ENCODE results near the gene ADGRG1. TPM values are rescaled to one million over a fixed set of nuclear protein-coding genes. Genes with fewer than 3 reads are reported as not detected.
A peak's percentile ranks its signal among the peaks of the same experiment; 100 is the strongest.

The ADGRG1 gene
- polyA plus RNA-seq, 4 donors, result 4.1 to 158 (median 26.0) TPM

DNA sequence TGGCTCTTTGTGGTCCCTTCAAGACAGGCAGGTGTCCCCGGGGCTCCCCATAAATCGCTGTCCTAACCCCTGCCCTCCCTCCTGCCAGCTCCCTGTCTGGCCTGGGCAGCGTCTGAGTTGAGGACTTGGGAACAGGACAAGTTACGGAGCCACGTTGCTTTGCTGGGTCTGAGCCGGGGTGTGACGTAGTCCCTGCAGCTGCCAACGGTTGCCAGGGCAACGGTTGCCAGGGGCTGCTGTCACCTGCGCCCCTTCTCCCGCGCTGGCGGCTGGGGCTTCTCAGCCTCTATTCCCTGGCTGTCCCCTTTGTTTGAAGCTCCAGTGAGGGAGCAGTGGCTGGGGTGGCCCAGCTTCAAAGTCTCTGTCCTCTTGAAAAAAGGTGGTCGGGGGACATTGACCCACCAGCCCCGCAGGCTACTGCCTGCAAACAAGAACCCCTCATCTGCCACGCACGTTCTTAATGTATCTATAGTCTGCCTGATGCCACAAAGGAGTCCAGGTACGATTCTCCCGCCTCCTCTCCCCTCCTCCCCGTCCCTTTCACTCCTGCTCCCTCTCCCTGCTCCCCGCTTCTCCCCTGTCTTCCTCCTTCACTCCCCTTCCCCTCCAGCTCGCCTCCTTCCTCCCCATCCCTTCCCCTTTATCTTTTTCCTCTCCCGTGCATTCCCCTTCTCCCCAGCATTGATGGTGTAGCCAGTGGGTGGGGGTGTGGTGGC, 10.9 kb downstream of the ADGRG1 start:
- H3K27ac ChIP-seq (ENCODE audit: low read depth in 1 of 3, low read length in 2 of 3), result no peak overlapping the region
- H3K36me3 ChIP-seq (ENCODE audit: control insufficient read depth in 3 of 3, insufficient read depth in 2 of 3, low read depth in 1 of 3, low read length in 3 of 3), result peaks cover 0 to 72% (median 0%) of the 10 kb centered on the region in 3 donors
- 39 to 48% (median 43%) methylated on average over 22 to 23 of the region's 23 CpGs for WGBS, 3 donors
- FAIRE-seq (no peak), DNase-seq (peak in 1 of 2 donors; percentile 54)
- H3K4me1 ChIP-seq (ENCODE audit: control insufficient read depth in 3 of 3, insufficient read depth in 2 of 3, low read depth in 1 of 3, low read length in 2 of 3), result peaks cover 4 to 57% (median 8%) of the 10 kb centered on the region in 3 donors
- H3K27me3 ChIP-seq (ENCODE audit: control insufficient read depth in 3 of 3, insufficient read depth in 3 of 3, low read length in 3 of 3), result no peaks in the 10 kb centered on the region
- no peaks in the 10 kb centered on the region for H3K9me3 ChIP-seq (ENCODE audit: control insufficient read depth in 2 of 2, insufficient read depth in 1 of 2, low read depth in 1 of 2, low read length in 1 of 2)
- H3K4me3 ChIP-seq (ENCODE audit: low read depth in 1 of 3, low read length in 3 of 3), result no peak overlapping the region

DNA sequence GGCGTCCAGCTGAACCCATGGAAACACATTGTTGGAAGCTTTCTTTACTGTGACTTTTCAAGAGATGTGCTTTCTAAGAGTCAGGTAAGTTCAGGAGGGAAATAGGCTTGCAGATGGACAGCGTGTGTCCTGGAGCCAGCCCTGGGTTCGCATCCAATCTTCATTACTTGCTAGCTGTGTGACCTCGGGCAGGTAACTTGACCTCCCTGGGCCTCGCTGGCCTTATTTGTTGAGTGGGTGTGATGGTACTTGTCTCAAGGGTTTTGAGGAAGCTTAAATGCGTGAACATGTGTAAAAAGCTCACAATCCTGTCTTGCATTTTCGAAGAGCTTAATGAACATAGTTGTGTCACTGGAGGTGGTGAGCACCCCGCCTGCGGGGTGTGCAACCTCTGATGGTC, 11.8 kb downstream of the ADGRG1 start:
- Histone ChIP-seq H3K4me1 (ENCODE audit: control insufficient read depth in 3 of 3, insufficient read depth in 2 of 3, low read depth in 1 of 3, low read length in 2 of 3) (peaks cover 2 to 49% (median 4%) of the 10 kb centered on the region in 3 donors), H3K36me3 (ENCODE audit: control insufficient read depth in 3 of 3, insufficient read depth in 2 of 3, low read depth in 1 of 3, low read length in 3 of 3) (peaks cover 0 to 74% (median 0%) of the 10 kb centered on the region in 3 donors), H3K27ac (ENCODE audit: low read depth in 1 of 3, low read length in 2 of 3) (no peak overlapping the region), H3K27me3 (ENCODE audit: control insufficient read depth in 3 of 3, insufficient read depth in 3 of 3, low read length in 3 of 3) (no peaks in the 10 kb centered on the region), H3K4me3 (ENCODE audit: low read depth in 1 of 3, low read length in 3 of 3) (no peak overlapping the region), H3K9me3 (ENCODE audit: control insufficient read depth in 2 of 2, insufficient read depth in 1 of 2, low read depth in 1 of 2, low read length in 1 of 2) (no peaks in the 10 kb centered on the region)
- 88 to 93% (median 90%) methylated on average over 9 of the region's 9 CpGs for WGBS, 3 donors
- DNase-seq (no peak), FAIRE-seq (no peak)

DNA sequence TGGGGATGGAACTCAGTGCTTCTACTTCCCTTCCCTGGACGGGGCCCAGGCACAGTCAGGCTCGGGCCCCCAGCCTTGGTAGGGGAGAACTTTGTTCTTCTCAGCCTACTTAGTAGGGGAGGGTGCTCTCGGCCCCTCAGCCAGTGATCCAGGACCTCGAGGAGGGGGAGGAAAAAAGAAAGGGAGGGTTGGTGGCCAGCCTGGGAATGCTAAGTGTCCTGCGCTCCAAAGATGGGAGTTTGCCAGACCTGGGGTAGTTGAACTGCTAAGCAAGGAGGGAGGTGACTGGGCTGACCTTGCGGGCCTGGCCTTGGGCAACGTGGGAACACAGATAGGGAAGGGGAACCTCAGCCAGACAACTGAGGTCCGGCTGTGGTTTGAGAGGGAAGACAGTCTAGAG, 12.2 kb downstream of the ADGRG1 start:
- no peak for FAIRE-seq
- WGBS, 3 donors, result 59 to 71% (median 61%) methylated on average over 8 of the region's 8 CpGs
- H3K27me3 ChIP-seq (ENCODE audit: control insufficient read depth in 3 of 3, insufficient read depth in 3 of 3, low read length in 3 of 3), result no peaks in the 10 kb centered on the region
- no peak for DNase-seq
- peaks cover 0 to 79% (median 0%) of the 10 kb centered on the region in 3 donors for H3K36me3 ChIP-seq (ENCODE audit: control insufficient read depth in 3 of 3, insufficient read depth in 2 of 3, low read depth in 1 of 3, low read length in 3 of 3)
- no peaks in the 10 kb centered on the region for H3K9me3 ChIP-seq (ENCODE audit: control insufficient read depth in 2 of 2, insufficient read depth in 1 of 2, low read depth in 1 of 2, low read length in 1 of 2)
- peaks cover 2 to 45% (median 4%) of the 10 kb centered on the region in 3 donors for H3K4me1 ChIP-seq (ENCODE audit: control insufficient read depth in 3 of 3, insufficient read depth in 2 of 3, low read depth in 1 of 3, low read length in 2 of 3)
- no peak overlapping the region for H3K4me3 ChIP-seq (ENCODE audit: low read depth in 1 of 3, low read length in 3 of 3)
- H3K27ac ChIP-seq (ENCODE audit: low read depth in 1 of 3, low read length in 2 of 3), result no peak overlapping the region

DNA sequence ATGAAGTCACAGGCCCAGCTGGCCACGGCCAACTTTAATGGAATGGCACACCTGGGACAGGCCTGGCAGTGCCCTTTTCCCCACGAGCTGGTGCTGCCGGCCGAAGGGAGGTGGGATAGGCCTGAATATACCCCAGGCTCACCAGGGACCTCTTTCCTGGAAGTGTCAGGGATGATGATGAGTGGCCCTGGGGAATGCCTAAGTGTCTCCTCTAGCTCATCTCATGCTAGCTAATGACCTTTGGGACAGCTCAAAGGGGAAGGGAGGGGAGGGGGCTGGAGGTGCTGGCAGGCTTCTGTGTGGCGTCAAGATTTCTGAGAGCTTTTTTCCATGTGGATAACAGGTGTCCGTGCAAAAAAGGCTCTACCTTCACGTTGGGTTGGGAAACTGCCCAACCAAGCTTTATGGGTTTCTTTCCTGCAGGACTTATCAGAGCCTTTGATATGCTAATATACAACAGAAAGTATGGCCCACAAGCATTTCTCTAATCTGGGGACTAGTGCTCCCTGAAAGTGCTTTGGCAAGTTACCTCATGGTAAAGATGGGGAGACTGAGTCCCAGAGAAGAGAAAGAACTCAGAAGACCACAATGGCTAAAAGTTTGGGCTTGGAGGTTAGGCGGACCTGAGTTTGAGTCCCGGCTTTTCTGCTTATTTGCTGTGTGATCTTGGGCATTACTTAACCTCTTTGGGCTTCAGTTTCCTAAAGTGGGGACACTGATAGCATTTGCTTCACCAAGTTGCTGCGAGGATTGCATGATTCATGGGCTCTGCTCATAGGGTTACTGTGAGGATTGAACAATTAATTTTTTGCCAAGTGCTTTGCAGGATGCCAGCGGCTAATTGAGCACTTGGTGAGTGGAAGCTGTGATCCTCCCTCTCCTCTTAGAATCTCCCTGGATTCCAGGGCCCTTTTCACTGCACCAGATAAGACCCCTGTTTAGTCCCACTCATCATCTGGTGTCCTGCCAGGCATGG, 14.0 kb downstream of the ADGRG1 start:
- Histone ChIP-seq H3K9me3 (ENCODE audit: control insufficient read depth in 2 of 2, insufficient read depth in 1 of 2, low read depth in 1 of 2, low read length in 1 of 2) (no peaks in the 10 kb centered on the region), H3K4me3 (ENCODE audit: low read depth in 1 of 3, low read length in 3 of 3) (no peak overlapping the region), H3K27me3 (ENCODE audit: control insufficient read depth in 3 of 3, insufficient read depth in 3 of 3, low read length in 3 of 3) (no peaks in the 10 kb centered on the region), H3K27ac (ENCODE audit: low read depth in 1 of 3, low read length in 2 of 3) (peak overlapping the region in 2 of 3 donors; percentile 6 to 21), H3K4me1 (ENCODE audit: control insufficient read depth in 3 of 3, insufficient read depth in 2 of 3, low read depth in 1 of 3, low read length in 2 of 3) (peaks cover 0 to 26% (median 4%) of the 10 kb centered on the region in 3 donors), H3K36me3 (ENCODE audit: control insufficient read depth in 3 of 3, insufficient read depth in 2 of 3, low read depth in 1 of 3, low read length in 3 of 3) (peaks cover 0 to 80% (median 0%) of the 10 kb centered on the region in 3 donors)
- no peak for DNase-seq
- FAIRE-seq, result no peak
- 61 to 75% (median 71%) methylated on average over 11 of the region's 11 CpGs for WGBS, 3 donors

DNA sequence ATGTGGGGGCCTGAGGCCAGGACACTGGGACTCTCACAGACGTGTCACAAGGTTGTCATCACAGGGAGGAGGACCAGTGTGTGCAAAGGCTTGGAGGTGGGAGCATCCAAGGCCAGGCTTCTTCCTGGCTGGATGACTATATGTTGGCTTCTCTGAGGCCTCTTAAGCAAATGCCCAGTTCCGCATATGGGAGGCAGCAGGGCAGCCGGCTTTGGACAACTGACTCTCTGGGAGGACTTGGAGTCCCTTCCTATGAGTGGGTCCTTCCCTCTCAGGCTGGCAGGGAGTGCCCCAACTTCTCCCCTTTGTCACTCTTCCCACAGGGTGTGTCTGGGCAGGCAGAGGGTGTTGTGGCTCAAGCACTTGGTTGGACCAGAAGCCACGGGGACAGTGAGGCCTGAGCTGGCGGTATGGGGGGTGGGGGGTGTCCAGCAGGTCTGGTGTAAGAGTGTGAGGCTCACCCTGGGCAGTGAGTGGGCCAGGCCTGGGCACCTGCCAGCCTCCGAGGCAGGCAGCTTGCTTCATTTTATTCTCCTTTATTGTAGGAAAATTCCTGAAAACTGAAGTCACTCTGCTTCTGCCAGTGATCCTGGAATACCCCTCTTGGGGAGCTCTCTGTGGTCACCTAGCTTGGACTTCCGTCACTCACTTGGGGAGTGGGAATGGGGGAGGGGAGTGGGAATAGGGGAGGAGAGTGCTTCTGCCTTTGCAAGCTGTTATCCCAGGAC, 14.9 kb downstream of the ADGRG1 start:
- Histone ChIP-seq H3K4me1 (ENCODE audit: control insufficient read depth in 3 of 3, insufficient read depth in 2 of 3, low read depth in 1 of 3, low read length in 2 of 3) (peaks cover 0 to 19% (median 4%) of the 10 kb centered on the region in 3 donors), H3K4me3 (ENCODE audit: low read depth in 1 of 3, low read length in 3 of 3) (no peak overlapping the region), H3K36me3 (ENCODE audit: control insufficient read depth in 3 of 3, insufficient read depth in 2 of 3, low read depth in 1 of 3, low read length in 3 of 3) (peaks cover 0 to 84% (median 0%) of the 10 kb centered on the region in 3 donors), H3K27me3 (ENCODE audit: control insufficient read depth in 3 of 3, insufficient read depth in 3 of 3, low read length in 3 of 3) (no peaks in the 10 kb centered on the region), H3K9me3 (ENCODE audit: control insufficient read depth in 2 of 2, insufficient read depth in 1 of 2, low read depth in 1 of 2, low read length in 1 of 2) (no peaks in the 10 kb centered on the region), H3K27ac (ENCODE audit: low read depth in 1 of 3, low read length in 2 of 3) (peak overlapping the region in 2 of 3 donors; percentile 21 to 34)
- FAIRE-seq (no peak), DNase-seq (peak; percentile 36 to 49)
- 23 to 46% (median 31%) methylated on average over 7 of the region's 7 CpGs for WGBS, 3 donors

DNA sequence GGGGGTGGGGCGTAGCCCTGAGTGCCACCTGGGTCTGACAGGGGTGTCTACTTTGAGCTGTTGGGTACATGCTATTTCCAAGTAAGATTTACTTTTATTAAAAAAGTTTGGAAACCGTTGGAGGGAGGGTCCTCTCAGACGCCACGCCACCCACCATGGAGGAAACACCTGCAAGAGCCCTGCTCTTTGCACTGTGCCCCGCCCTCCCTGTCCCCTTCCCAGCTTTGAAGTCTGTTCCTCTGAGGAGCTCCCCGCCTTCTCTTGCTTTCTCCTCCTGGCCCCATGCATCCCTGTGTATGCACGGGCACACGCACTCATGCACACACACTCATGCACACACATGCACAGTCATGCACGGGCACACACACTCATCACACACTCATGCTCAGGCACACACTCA, 15.5 kb downstream of the ADGRG1 start:
- DNase-seq (peak; percentile 14 to 41), FAIRE-seq (no peak)
- Histone ChIP-seq H3K27me3 (ENCODE audit: control insufficient read depth in 3 of 3, insufficient read depth in 3 of 3, low read length in 3 of 3) (no peaks in the 10 kb centered on the region), H3K9me3 (ENCODE audit: control insufficient read depth in 2 of 2, insufficient read depth in 1 of 2, low read depth in 1 of 2, low read length in 1 of 2) (no peaks in the 10 kb centered on the region), H3K36me3 (ENCODE audit: control insufficient read depth in 3 of 3, insufficient read depth in 2 of 3, low read depth in 1 of 3, low read length in 3 of 3) (peaks cover 0 to 90% (median 0%) of the 10 kb centered on the region in 3 donors), H3K27ac (ENCODE audit: low read depth in 1 of 3, low read length in 2 of 3) (no peak overlapping the region), H3K4me1 (ENCODE audit: control insufficient read depth in 3 of 3, insufficient read depth in 2 of 3, low read depth in 1 of 3, low read length in 2 of 3) (peaks cover 0 to 16% (median 4%) of the 10 kb centered on the region in 3 donors), H3K4me3 (ENCODE audit: low read depth in 1 of 3, low read length in 3 of 3) (no peak overlapping the region)
- WGBS, 3 donors, result 18 to 42% (median 34%) methylated on average over 6 to 9 of the region's 9 CpGs

DNA sequence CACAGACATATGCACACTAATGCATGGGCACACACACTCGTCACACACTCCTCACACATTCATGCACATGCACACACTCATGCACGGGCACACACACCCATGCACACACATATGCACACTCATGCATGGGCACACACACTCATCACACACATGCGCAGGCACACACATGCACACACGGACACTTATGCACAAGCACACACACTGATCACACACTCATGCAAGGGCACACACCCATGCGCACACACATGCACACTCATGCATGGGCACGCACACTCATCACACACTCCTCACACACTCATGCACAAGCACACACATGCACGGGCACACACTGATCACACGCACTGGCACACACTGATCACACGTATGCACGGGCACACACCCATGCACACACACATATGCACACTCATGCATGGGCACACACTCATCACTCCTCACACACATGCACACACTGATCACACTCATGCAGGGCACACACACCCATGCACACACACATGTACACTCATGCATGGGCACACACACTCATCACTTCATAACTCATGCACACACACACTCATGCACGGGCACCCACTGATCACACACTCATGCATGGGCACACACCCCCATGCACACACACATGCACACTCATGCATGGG, 16.1 kb downstream of the ADGRG1 start:
- H3K4me1 ChIP-seq (ENCODE audit: control insufficient read depth in 3 of 3, insufficient read depth in 2 of 3, low read depth in 1 of 3, low read length in 2 of 3), result peaks cover 0 to 12% (median 4%) of the 10 kb centered on the region in 3 donors
- 83 to 85% (median 83%) methylated on average over 11 of the region's 11 CpGs for WGBS, 3 donors
- FAIRE-seq, result no peak

More for the DNA sequence above, 16.1 kb downstream of the ADGRG1 start:
- H3K36me3 ChIP-seq (ENCODE audit: control insufficient read depth in 3 of 3, insufficient read depth in 2 of 3, low read depth in 1 of 3, low read length in 3 of 3), result peaks cover 0 to 91% (median 0%) of the 10 kb centered on the region in 3 donors
- H3K27ac ChIP-seq (ENCODE audit: low read depth in 1 of 3, low read length in 2 of 3), result no peak overlapping the region
- no peak for DNase-seq
- H3K9me3 ChIP-seq (ENCODE audit: control insufficient read depth in 2 of 2, insufficient read depth in 1 of 2, low read depth in 1 of 2, low read length in 1 of 2), result no peaks in the 10 kb centered on the region
- H3K27me3 ChIP-seq (ENCODE audit: control insufficient read depth in 3 of 3, insufficient read depth in 3 of 3, low read length in 3 of 3), result no peaks in the 10 kb centered on the region
- H3K4me3 ChIP-seq (ENCODE audit: low read depth in 1 of 3, low read length in 3 of 3), result no peak overlapping the region
